ENCODE measurements around the gene OR10A3.

DNA sequence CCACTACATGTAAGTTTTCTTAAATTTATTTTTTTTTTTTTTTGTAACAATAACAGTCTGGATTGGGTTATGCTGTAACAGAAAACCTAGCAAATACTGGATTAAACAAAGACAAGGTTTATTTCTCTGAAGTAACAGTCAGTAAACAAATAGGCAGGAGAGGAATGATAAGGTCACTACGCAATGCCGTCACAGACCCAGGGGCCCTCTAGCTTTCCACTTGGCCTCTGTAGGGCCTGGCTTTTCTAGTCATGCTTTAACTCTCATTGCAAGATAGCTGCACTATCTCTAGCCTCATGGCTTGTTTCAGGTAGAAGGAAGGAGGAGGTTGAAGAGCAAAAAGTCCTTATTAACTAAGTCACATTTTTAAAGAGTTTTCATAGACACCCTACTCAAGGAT, 17.0 kb downstream of the OR10A3 start:
- TF ChIP-seq, protein P1, sequence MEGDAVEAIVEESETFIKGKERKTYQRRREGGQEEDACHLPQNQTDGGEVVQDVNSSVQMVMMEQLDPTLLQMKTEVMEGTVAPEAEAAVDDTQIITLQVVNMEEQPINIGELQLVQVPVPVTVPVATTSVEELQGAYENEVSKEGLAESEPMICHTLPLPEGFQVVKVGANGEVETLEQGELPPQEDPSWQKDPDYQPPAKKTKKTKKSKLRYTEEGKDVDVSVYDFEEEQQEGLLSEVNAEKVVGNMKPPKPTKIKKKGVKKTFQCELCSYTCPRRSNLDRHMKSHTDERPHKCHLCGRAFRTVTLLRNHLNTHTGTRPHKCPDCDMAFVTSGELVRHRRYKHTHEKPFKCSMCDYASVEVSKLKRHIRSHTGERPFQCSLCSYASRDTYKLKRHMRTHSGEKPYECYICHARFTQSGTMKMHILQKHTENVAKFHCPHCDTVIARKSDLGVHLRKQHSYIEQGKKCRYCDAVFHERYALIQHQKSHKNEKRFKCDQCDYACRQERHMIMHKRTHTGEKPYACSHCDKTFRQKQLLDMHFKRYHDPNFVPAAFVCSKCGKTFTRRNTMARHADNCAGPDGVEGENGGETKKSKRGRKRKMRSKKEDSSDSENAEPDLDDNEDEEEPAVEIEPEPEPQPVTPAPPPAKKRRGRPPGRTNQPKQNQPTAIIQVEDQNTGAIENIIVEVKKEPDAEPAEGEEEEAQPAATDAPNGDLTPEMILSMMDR (IDR thresholded peaks at IDR 0.05; ENCODE audit: poor library complexity, severe bottlenecking), result no peak
- TF ChIP-seq REST (IDR thresholded peaks at IDR 0.05; ENCODE audit: borderline replicate concordance) (no peak), RAD21 (conservative IDR thresholded peaks at IDR 0.05) (no peak)

All from neural cell (in vitro differentiated cells).